Omental fat pad (tissue), 4 donors: ENCODE results near the gene ARMC3. TPM values are rescaled to one million over a fixed set of nuclear protein-coding genes. Genes with fewer than 3 reads are reported as not detected.

Experiments
- ATAC-seq: fragments of 150-250 bp; one replicate; pipeline ENCODE4 v1.9.1; 2016; ENCODE audit warnings: mild to moderate bottlenecking, moderate library complexity; ENCODE audit not compliant: low FRiP score
- DNase-seq: peaks from one replicate; pipeline ENCODE4 v3.0.0-alpha.2; 2019; ENCODE audit warnings: low spot score
- CTCF ChIP-seq, 3 donors: fragments of 450-650 bp; IDR thresholded peaks; one replicate each; pipeline ENCODE4 v1.5.1; 2016 to 2017; ENCODE audit warnings: antibody characterized with exemption in 3 of 3, mild to moderate bottlenecking in 3 of 3, moderate library complexity in 2 of 3
- total RNA-seq, 4 donors: library from RNA; depleted of rRNA; stranded (reverse); fragments of >200 nt; gene quantifications; one replicate each; pipeline ENCODE4 v1.1.0, GENCODE V29; 2016

The ARMC3 gene
- total RNA-seq, 4 donors from 2014 or later, result not detected

- no peak for TF ChIP-seq CTCF (IDR thresholded peaks at IDR 0.05)
- ATAC-seq (no peak), DNase-seq (no peak)
These were observed 62.6 kb downstream of the ARMC3 start for GRCh38 chr10:22990443-22990842.

- ATAC-seq (no peak), DNase-seq (no peak)
- no peak for TF ChIP-seq CTCF (IDR thresholded peaks at IDR 0.05)
These were observed 64.2 kb downstream of the ARMC3 start for GRCh38 chr10:22992075-22992474.

- no peak for DNase-seq
- ATAC-seq, result no peak
- TF ChIP-seq CTCF (IDR thresholded peaks at IDR 0.05), result no peak
These were observed 64.8 kb downstream of the ARMC3 start for GRCh38 chr10:22992621-22993020.

GRCh38 chr10:22993314-22993713 is 65.5 kb downstream of the ARMC3 start:
- ATAC-seq, result no peak
- no peak for DNase-seq
- no peak for TF ChIP-seq CTCF (IDR thresholded peaks at IDR 0.05)

GRCh38 chr10:22997096-22997495 is 69.2 kb downstream of the ARMC3 start:
- DNase-seq (no peak), ATAC-seq (no peak)
- no peak for TF ChIP-seq CTCF (IDR thresholded peaks at IDR 0.05)

- TF ChIP-seq CTCF (IDR thresholded peaks at IDR 0.05), result no peak
- ATAC-seq, result no peak
- DNase-seq, result no peak
These were observed 70.2 kb downstream of the ARMC3 start for GRCh38 chr10:22998091-22998490.

GRCh38 chr10:22999942-23000341 is 72.1 kb downstream of the ARMC3 start:
- DNase-seq (no peak), ATAC-seq (no peak)
- TF ChIP-seq CTCF (IDR thresholded peaks at IDR 0.05), result no peak
